Measurements from ENCODE around the gene LINGO4.
"Not testable (repeated sequence)": the region's sequence is repeated elsewhere in the genome, so short reads cannot be mapped to it uniquely, and the experiment has no call there.

Gene LINGO4

DNA sequence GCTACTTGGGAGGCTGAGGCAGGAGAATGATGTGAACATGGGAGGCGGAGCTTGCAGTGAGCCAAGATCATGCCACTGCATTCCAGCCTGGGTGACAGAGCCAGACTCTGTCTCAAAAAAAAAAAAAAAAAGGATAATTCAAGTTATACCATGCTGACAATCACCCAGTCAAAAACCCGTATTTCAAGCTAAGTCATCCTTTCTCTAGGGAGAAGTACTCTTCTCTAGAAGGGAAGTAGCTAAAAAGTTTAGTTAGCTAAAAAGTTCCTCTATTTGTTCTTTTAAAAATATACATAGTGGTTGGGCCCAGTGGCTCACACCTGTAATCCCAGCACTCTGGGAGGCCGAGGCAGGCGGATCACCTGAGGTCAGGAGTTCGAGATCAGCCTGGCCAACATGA lies 24.5 kb downstream of the LINGO4 start:
- not testable (repeated sequence) for DNase-seq

DNA sequence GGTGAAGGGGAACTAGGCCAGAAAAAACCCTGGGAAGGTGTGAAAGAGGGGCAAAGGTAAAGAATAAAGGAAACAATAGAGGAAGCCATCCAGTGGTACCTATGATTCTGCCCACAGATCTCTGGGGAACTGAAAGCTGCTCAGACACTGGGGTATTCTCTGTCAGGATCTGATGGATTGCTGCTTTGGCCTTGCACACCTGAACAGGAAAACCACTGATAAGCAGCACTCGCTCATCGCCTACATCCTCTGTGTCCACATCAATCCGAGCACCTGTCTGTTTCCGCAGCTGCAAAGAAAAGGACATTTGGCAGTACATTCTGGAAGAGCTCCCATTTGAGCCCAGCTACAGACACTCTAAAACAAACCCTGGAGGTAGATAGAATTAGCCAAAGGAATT lies 25.4 kb downstream of the LINGO4 start:
- no peak for DNase-seq

GRCh38 chr1:151777317-151777716 lies 27.9 kb downstream of the LINGO4 start:
- DNase-seq, result no peak

DNA sequence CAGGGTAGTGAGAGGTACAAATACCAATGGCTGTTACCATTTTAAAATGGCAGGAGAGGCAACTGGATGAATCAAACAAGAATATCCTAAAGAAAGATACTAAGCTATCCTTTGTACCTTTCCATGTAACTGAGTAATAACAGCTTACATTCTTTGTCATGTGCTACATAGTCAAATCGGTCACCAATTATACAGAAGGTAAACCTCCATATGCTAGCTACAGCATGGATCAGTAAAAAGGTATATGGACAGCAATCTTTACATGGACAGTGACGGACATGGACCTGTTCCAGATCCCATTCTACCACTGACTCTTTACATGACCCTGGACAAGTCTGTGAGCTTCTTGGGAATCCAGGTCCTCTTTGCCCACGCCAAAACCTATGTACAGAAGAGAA lies 28.6 kb downstream of the LINGO4 start:
- no peak for DNase-seq

DNA sequence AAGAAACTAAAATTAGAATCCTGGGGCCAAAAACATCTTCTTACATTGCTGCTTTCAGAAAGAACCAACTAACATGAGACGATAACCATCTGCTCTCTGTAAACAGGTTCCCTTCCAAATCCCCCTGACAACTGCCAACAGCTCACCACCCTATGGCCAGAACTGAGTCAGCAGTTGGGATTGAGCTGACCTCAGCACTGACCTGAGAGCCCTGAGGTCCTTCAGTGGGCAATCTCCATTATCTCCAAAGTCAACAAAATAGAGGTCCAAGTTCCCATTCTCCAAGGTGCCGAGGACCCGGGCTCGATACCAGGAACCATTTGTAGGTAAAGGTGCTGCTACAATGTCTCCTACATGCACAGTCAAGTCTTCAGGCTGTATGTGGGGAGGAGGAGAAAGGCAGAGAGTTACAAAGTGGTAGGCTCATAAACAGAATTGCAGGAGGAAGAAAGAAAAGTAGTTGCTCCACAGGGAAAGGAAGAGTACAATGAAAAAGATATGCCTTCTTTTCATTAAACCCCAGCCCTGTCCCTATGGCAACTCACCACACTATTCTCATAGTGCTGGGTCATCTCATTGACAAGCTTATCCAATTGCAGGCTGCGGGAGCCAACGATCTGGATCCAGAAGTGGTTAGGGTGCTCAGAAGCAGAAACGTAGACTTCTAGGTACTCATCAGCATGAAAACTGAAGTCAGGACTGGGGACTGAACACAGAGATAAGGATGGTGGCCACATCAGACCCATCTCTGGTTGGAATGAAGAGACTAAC lies 29.1 kb downstream of the LINGO4 start:
- DNase-seq, result no peak

DNA sequence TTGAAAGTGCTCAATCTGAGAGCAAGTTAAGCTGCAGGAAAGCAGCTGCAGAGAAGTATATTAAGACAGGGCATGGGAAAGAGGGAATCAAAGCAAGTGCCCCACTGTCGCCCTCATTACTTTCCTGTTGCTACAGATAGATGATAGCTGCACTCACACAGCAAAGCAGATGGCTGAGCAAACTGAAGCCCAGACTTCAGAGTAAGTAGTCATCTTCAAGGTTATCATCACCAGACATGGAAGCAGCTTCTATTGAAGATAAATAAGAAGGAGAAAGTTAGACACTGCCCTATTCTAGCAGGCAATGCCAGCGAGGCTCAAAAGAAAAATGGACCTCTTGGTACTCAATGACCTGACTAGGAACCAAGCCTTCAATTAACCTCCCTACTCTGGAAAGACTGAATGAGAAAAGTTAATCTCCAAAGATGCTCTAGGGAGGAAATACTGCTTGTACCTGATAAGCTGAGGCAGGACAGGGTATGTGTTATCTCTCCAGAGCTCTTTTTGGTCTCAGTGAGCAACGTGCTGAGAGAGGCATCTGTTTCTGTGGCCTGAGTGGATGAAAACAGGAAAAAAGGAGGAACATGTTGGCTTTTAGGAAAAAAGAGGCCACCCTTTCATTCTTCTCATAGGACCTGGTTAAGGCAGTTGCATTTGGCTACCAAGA lies 30.8 kb downstream of the LINGO4 start:
- DNase-seq, result no peak

DNA sequence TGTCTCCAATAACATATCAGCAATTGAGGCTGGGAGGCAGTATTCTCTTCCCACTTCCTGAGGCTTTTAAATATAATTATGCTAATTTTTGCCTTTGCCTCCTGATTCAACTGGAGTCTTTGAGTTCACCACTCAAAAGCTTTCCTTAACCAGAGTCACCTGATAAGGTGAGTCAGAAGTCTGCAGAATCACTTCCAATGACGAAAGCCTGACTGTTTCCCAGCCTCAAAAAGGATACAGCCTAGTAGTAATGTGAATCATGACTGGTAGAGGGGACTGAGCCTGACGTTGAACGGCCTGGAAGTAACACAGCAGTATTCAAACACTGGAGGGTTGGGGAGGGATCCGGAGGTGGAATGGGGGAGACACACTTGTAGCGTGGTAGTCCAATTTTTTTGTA lies 31.5 kb downstream of the LINGO4 start:
- DNase-seq, result peak; percentile 82

DNA sequence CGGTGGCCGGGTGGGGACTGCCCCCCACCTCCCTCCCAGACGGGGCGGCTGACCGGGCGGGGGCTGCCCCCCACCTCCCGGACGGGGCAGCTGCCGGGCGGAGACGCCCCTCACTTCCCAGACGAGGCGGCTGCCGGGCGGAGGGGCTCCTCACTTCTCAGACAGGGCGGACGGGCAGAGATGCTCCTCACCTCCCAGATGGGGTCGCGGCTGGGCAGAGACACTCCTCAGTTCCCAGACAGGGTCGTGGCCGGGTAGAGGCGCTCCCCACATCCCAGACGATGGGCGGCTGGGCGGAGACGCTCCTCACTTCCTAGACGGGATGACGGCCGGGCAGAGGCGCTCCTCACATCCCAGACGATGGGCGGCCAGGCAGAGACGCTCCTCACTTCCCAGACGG lies 35.9 kb downstream of the LINGO4 start:
- not testable (repeated sequence) for DNase-seq

GRCh38 chr1:151768351-151769066 lies 36.7 kb downstream of the LINGO4 start:
- DNase-seq, result not testable (repeated sequence)

DNA sequence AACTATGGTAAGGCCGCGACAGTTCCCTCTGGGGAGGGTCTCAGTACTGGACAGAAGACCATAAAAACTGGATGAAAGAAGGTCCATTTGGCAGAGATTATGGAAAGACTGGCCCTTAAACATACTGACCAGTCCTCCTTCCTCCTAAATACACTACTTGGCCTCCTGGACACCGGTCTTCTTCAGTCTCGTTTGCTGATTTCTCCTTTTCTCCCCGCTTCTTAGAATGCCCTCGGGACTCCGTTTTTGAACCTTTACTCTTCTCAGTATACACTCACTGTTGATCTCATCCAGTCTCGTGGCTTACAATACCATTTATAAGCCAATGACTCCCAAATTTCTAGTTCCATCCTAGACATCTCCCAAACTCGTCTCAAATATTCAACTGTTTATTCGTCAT lies 41.2 kb downstream of the LINGO4 start:
- no peak for DNase-seq

GRCh38 chr1:151762941-151763921 lies 42.0 kb downstream of the LINGO4 start, which contains the start of gene MRPL9:
Gene MRPL9 (minus strand): TSS chr1:151763496. CDS start chr1:151763479, 17 bp downstream.
- DNase-seq, result peak; percentile 76

DNA sequence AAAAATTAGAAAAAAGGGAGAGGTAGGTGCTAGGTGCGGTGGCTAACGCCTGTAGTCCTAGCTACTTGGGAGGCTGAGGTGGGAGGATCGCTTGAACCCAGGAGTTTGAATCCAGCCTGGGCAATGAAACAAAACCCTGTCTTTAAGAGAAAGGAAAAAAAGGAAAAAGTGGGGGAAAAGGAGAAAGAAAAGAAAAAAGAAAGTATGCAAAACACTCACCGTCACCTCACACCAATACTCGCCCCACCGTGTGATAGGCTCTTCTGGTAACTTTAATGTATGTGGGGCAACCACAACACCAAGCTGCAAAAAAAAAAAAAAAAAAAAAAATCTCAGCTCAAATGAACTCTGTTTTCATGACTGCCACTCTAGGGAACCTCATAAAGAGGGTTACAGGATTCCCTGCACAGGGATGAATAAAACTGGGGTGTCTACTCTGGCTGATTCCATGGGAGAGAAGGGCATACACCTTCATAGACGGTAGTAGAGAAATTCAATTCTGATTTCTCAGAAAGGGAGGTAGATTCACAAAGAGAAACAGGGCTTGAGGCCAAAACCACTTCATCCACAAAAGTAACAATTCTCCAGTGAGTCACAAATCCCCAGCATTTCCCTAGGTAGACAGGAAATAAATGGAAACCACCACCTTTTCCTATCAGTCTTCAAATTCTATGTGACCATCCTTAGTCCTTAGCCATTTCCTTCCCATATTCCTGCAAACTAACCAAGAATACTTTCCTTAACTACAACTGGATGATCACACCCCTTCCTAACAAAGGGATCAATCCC lies 44.4 kb downstream of the LINGO4 start:
- DNase-seq, result peak; percentile 26

- DNase-seq, result no peak
These were observed 46.0 kb downstream of the LINGO4 start for GRCh38 chr1:151759241-151759640.

DNA sequence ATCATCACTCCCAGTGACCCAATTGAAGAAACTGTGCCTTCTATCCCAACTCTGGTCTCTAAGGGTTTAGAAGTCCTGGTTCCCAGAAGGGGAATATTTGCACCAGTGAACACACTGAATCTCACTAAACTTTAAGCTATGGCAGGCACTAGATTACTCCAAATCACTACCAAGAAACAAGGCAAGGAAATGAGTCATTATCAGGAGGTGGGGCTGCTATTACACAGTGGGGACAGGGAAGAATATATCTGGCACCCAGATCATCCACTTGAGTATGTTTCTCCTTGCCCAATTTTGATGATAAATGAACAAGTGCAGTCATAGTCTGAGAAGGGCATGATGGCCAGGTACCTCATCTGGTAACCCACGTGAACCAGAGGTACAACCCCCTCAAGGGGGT lies 48.9 kb downstream of the LINGO4 start:
- DNase-seq, result peak; percentile 23

Data from NCI-H226 (cell line).